ENCODE data around the gene TMEM184A.

The TMEM184A gene

GRCh38 chr7:1567896-1568510, 12.0 kb upstream of the TMEM184A start:
- TF ChIP-seq CTCF (IDR thresholded peaks at IDR 0.05; ENCODE audit: extremely low read depth, insufficient read depth, missing control alignments) = no peak
- DNase-seq (ENCODE audit: low spot score) = no peak
- in situ Hi-C loops (cut with MboI; ENCODE audit: low pct_unique_long_range_greater_than_20kb, low sequenced_read_pairs, unreplicated experiment) = loop anchor here (25.0 kb wide), 1 partner anchor 769 kb away; no protein-coding TSS in a partner anchor

GRCh38 chr7:1567049-1567771, 11.2 kb upstream of the TMEM184A start:
- TF ChIP-seq CTCF (IDR thresholded peaks at IDR 0.05; ENCODE audit: extremely low read depth, insufficient read depth, missing control alignments) = no peak
- in situ Hi-C loops (cut with MboI; ENCODE audit: low pct_unique_long_range_greater_than_20kb, low sequenced_read_pairs, unreplicated experiment) = loop anchor here (25.0 kb wide), 1 partner anchor 770 kb away; no protein-coding TSS in a partner anchor
- DNase-seq (ENCODE audit: low spot score) = no peak

GRCh38 chr7:1566687-1567048, 10.7 kb upstream of the TMEM184A start:
- in situ Hi-C loops (cut with MboI; ENCODE audit: low pct_unique_long_range_greater_than_20kb, low sequenced_read_pairs, unreplicated experiment) = loop anchor here (25.0 kb wide), 1 partner anchor 771 kb away; no protein-coding TSS in a partner anchor
- TF ChIP-seq CTCF (IDR thresholded peaks at IDR 0.05; ENCODE audit: extremely low read depth, insufficient read depth, missing control alignments) = no peak
- DNase-seq (ENCODE audit: low spot score) = no peak

- no peak for DNase-seq (ENCODE audit: low spot score)
- in situ Hi-C loops (cut with MboI; ENCODE audit: low pct_unique_long_range_greater_than_20kb, low sequenced_read_pairs, unreplicated experiment) = loop anchor here (25.0 kb wide), 1 partner anchor 773 kb away; no protein-coding TSS in a partner anchor
- TF ChIP-seq CTCF (IDR thresholded peaks at IDR 0.05; ENCODE audit: extremely low read depth, insufficient read depth, missing control alignments) = no peak
Measured at GRCh38 chr7:1564603-1565022, 8.6 kb upstream of the TMEM184A start.

DNA sequence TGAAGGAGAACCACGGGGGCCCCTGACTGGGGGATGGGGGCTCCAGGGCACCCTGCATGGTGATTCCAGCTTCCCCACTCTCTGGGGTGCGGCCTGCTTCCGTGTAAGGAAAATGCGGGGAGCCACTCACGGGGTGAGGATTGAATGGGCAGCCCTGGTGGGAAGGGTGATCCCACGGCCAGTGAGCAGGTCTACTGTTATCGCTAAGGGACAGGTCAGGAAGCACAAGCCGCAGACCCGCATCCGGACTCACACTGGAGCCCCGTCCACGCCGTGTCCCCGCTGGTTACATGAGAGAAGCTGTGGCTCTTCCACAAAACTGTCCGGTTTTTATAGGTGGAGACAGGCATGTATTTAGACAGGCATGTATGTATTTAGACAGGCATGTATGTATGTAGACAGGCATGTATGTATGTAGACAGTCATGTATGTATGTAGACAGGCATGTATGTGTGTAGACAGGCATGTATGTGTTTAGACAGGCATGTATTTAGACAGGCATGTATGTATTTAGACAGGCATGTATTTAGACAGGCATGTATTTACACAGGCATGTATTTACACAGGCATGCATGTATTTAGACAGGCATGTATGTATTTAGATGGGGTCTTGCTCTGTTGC, 8.1 kb upstream of the TMEM184A start:
- in situ Hi-C loops (cut with MboI; ENCODE audit: low pct_unique_long_range_greater_than_20kb, low sequenced_read_pairs, unreplicated experiment) = loop anchor here (25.0 kb wide), 1 partner anchor 773 kb away; no protein-coding TSS in a partner anchor
- no peak for DNase-seq (ENCODE audit: low spot score)

More for the DNA sequence above, 8.1 kb upstream of the TMEM184A start:
- no peak for TF ChIP-seq CTCF (IDR thresholded peaks at IDR 0.05; ENCODE audit: extremely low read depth, insufficient read depth, missing control alignments)

Measured in GM13977 (cell line).